HL-60 (cell line): ENCODE data around the gene KCNJ13.
A peak's percentile ranks its signal among the peaks of the same experiment; 100 is the strongest.
"Not testable (repeated sequence)": the region's sequence is repeated elsewhere in the genome, so short reads cannot be mapped to it uniquely, and the experiment has no call there.

Experiments
- DNase-seq, 2 experiments: peaks; one replicate each; pipeline ENCODE4 v3.0.0-alpha.2; 2010 to 2020; ENCODE audit warnings: low read depth in 1 of 2, low spot score in 1 of 2
- H3K27ac ChIP-seq: fragments of 250-450 bp; sonication (Bioruptor Pico); replicated peaks from 2 replicates; pipeline ENCODE4 v1.5.1; 2020; ENCODE audit warnings: mild to moderate bottlenecking, moderate library complexity
- H3K27me3 ChIP-seq: fragments of 250-450 bp; sonication (Bioruptor Pico); 2 replicates; pipeline ENCODE4 v1.5.1; 2021; ENCODE audit warnings: mild to moderate bottlenecking, moderate library complexity; ENCODE audit not compliant: insufficient read depth, poor library complexity, severe bottlenecking
- H3K4me3 ChIP-seq: replicated peaks from 2 replicates; pipeline ENCODE4 v1.5.1; 2011; ENCODE audit warnings: mild to moderate bottlenecking, control low read depth, low read length; ENCODE audit not compliant: insufficient read depth
- CTCF ChIP-seq: IDR thresholded peaks from one replicate; pipeline ENCODE4 v1.5.1; 2011; ENCODE audit warnings: low read length, control low read depth, inconsistent platforms; ENCODE audit not compliant: insufficient read depth
- GABPA ChIP-seq: IDR thresholded peaks from 2 replicates; pipeline ENCODE4 v1.6.1; 2012; ENCODE audit warnings: low read depth
- POLR2AphosphoS5 ChIP-seq: IDR thresholded peaks from 2 replicates; pipeline ENCODE4 v1.6.1; 2012; ENCODE audit warnings: low read depth
- REST ChIP-seq: IDR thresholded peaks from 2 replicates; pipeline ENCODE4 v1.6.1; 2012; ENCODE audit warnings: low read depth; ENCODE audit not compliant: insufficient replicate concordance
- SPI1 ChIP-seq: IDR thresholded peaks from 2 replicates; pipeline ENCODE4 v1.6.1; 2012; ENCODE audit warnings: low read depth, mild to moderate bottlenecking, borderline replicate concordance

The KCNJ13 gene

GRCh38 chr2:232723027-232723426 is 53.3 kb downstream of the KCNJ13 start:
- DNase-seq, result no peak
- TF ChIP-seq SPI1 (no peak), GABPA (no peak), POLR2AphosphoS5 (no peak), REST (no peak), CTCF (no peak)
- Histone ChIP-seq H3K27ac (no peak overlapping the region), H3K27me3 (no peaks in the 10 kb centered on the region), H3K4me3 (no peak overlapping the region)

GRCh38 chr2:232721882-232722281 is 54.5 kb downstream of the KCNJ13 start:
- no peaks in the 10 kb centered on the region for H3K27me3 ChIP-seq
- no peak overlapping the region for H3K4me3 ChIP-seq
- no peak for TF ChIP-seq SPI1
- no peak for TF ChIP-seq REST
- TF ChIP-seq CTCF, result no peak
- TF ChIP-seq GABPA, result no peak
- peak in 1 of 2 experiments; percentile 63 for DNase-seq
- peak overlapping the region; percentile 30 for H3K27ac ChIP-seq

GRCh38 chr2:232721261-232721660 is 55.1 kb downstream of the KCNJ13 start:
- no peak for DNase-seq
- Histone ChIP-seq H3K4me3 (no peak overlapping the region), H3K27me3 (no peaks in the 10 kb centered on the region), H3K27ac (peak overlapping the region; percentile 30)
- TF ChIP-seq GABPA (no peak), SPI1 (no peak), POLR2AphosphoS5 (no peak), REST (no peak), CTCF (no peak)

- H3K4me3 ChIP-seq, DNase-seq, H3K27me3 ChIP-seq, H3K27ac ChIP-seq: not testable (repeated sequence)
These were observed 56.3 kb downstream of the KCNJ13 start for GRCh38 chr2:232720056-232720455.
